Rectal smooth muscle tissue (tissue), 1 donor: ENCODE data around the gene SSBP2.
"Not testable (repeated sequence)": the region's sequence is repeated elsewhere in the genome, so short reads cannot be mapped to it uniquely, and the experiment has no call there.

Experiments used
- H3K27ac ChIP-seq: one replicate; pipeline ENCODE4 v1.7.0; 2013; ENCODE audit warnings: low read depth, low read length, inconsistent platforms
- H3K27me3 ChIP-seq: one replicate; pipeline ENCODE4 v1.7.0; 2013; ENCODE audit warnings: low read length; ENCODE audit not compliant: control insufficient read depth, insufficient read depth
- H3K36me3 ChIP-seq: one replicate; pipeline ENCODE4 v1.7.0; 2013; ENCODE audit warnings: low read length; ENCODE audit not compliant: control insufficient read depth, insufficient read depth
- H3K4me1 ChIP-seq: one replicate; pipeline ENCODE4 v1.7.0; 2013; ENCODE audit warnings: low read length; ENCODE audit not compliant: control insufficient read depth, insufficient read depth
- H3K4me3 ChIP-seq: one replicate; pipeline ENCODE4 v1.7.0; 2013; ENCODE audit warnings: low read length
- H3K9ac ChIP-seq: one replicate; pipeline ENCODE4 v1.7.0; 2013; ENCODE audit warnings: low read length

SSBP2 gene

GRCh38 chr5:81488862-81489261 is 262.0 kb downstream of the SSBP2 start:
- Histone ChIP-seq H3K36me3 (no peaks in the 10 kb centered on the region), H3K4me3 (no peak overlapping the region), H3K27ac (no peak overlapping the region)

GRCh38 chr5:81486711-81487110 is 264.2 kb downstream of the SSBP2 start:
- no peak overlapping the region for H3K9ac ChIP-seq
- H3K36me3 ChIP-seq: no peaks in the 10 kb centered on the region
- no peaks in the 10 kb centered on the region for H3K4me1 ChIP-seq
- no peaks in the 10 kb centered on the region for H3K27me3 ChIP-seq
- no peak overlapping the region for H3K27ac ChIP-seq
- H3K4me3 ChIP-seq: no peak overlapping the region

More at GRCh38 chr5:81488862-81489261, 262.0 kb downstream of the SSBP2 start:
- Histone ChIP-seq H3K9ac (no peak overlapping the region), H3K27me3 (no peaks in the 10 kb centered on the region), H3K4me1 (no peaks in the 10 kb centered on the region)

- no peaks in the 10 kb centered on the region for H3K27me3 ChIP-seq
- no peaks in the 10 kb centered on the region for H3K36me3 ChIP-seq
- no peak overlapping the region for H3K9ac ChIP-seq
- H3K4me1 ChIP-seq: no peaks in the 10 kb centered on the region
- H3K4me3 ChIP-seq: no peak overlapping the region
- H3K27ac ChIP-seq: no peak overlapping the region
These were observed 268.3 kb downstream of the SSBP2 start for GRCh38 chr5:81482595-81482994.

GRCh38 chr5:81473395-81473794 is 277.5 kb downstream of the SSBP2 start:
- not testable (repeated sequence) for H3K4me1 ChIP-seq, H3K9ac ChIP-seq, H3K4me3 ChIP-seq, H3K27me3 ChIP-seq, H3K27ac ChIP-seq
- H3K36me3 ChIP-seq: peaks cover 11% of the 10 kb centered on the region

GRCh38 chr5:81469676-81470075 is 281.2 kb downstream of the SSBP2 start:
- Histone ChIP-seq H3K36me3 (peaks cover 11% of the 10 kb centered on the region), H3K9ac (no peak overlapping the region), H3K4me3 (no peak overlapping the region), H3K27ac (no peak overlapping the region), H3K27me3 (no peaks in the 10 kb centered on the region), H3K4me1 (no peaks in the 10 kb centered on the region)

GRCh38 chr5:81450940-81451339 is 300.0 kb downstream of the SSBP2 start:
- H3K4me1 ChIP-seq: no peaks in the 10 kb centered on the region
- no peaks in the 10 kb centered on the region for H3K36me3 ChIP-seq
- no peak overlapping the region for H3K27ac ChIP-seq
- H3K4me3 ChIP-seq: no peak overlapping the region
- no peak overlapping the region for H3K9ac ChIP-seq
- no peaks in the 10 kb centered on the region for H3K27me3 ChIP-seq

- Histone ChIP-seq H3K4me1 (no peaks in the 10 kb centered on the region), H3K4me3 (no peak overlapping the region), H3K9ac (no peak overlapping the region), H3K27ac (no peak overlapping the region), H3K36me3 (no peaks in the 10 kb centered on the region), H3K27me3 (no peaks in the 10 kb centered on the region)
These were observed 315.9 kb downstream of the SSBP2 start for GRCh38 chr5:81435023-81435422.

GRCh38 chr5:81429985-81430384 is 320.9 kb downstream of the SSBP2 start:
- H3K27ac ChIP-seq: no peak overlapping the region
- H3K4me1 ChIP-seq: peaks cover 8% of the 10 kb centered on the region
- H3K27me3 ChIP-seq: no peaks in the 10 kb centered on the region
- H3K9ac ChIP-seq: no peak overlapping the region
- H3K4me3 ChIP-seq: no peak overlapping the region
- H3K36me3 ChIP-seq: no peaks in the 10 kb centered on the region

GRCh38 chr5:81429363-81429762 is 321.5 kb downstream of the SSBP2 start:
- H3K4me3 ChIP-seq: no peak overlapping the region

GRCh38 chr5:81428861-81429260 is 322.0 kb downstream of the SSBP2 start:
- H3K9ac ChIP-seq: no peak overlapping the region
- H3K4me3 ChIP-seq: no peak overlapping the region
- no peaks in the 10 kb centered on the region for H3K27me3 ChIP-seq
- no peak overlapping the region for H3K27ac ChIP-seq
- H3K36me3 ChIP-seq: no peaks in the 10 kb centered on the region
- peaks cover 8% of the 10 kb centered on the region for H3K4me1 ChIP-seq

More at GRCh38 chr5:81429363-81429762, 321.5 kb downstream of the SSBP2 start:
- H3K36me3 ChIP-seq: no peaks in the 10 kb centered on the region
- no peak overlapping the region for H3K9ac ChIP-seq
- H3K27me3 ChIP-seq: no peaks in the 10 kb centered on the region
- no peak overlapping the region for H3K27ac ChIP-seq
- peaks cover 8% of the 10 kb centered on the region for H3K4me1 ChIP-seq

- Histone ChIP-seq H3K9ac (no peak overlapping the region), H3K4me3 (no peak overlapping the region), H3K36me3 (no peaks in the 10 kb centered on the region), H3K27ac (no peak overlapping the region), H3K27me3 (no peaks in the 10 kb centered on the region), H3K4me1 (peaks cover 8% of the 10 kb centered on the region)
These were observed 322.5 kb downstream of the SSBP2 start for GRCh38 chr5:81428446-81428845.

- peaks cover 8% of the 10 kb centered on the region for H3K4me1 ChIP-seq
- no peaks in the 10 kb centered on the region for H3K27me3 ChIP-seq
- H3K9ac ChIP-seq: no peak overlapping the region
- H3K27ac ChIP-seq: no peak overlapping the region
- H3K36me3 ChIP-seq: no peaks in the 10 kb centered on the region
- H3K4me3 ChIP-seq: no peak overlapping the region
These were observed 323.3 kb downstream of the SSBP2 start for GRCh38 chr5:81427566-81427965.

GRCh38 chr5:81426359-81427030 is 324.4 kb downstream of the SSBP2 start:
- Histone ChIP-seq H3K27me3 (no peaks in the 10 kb centered on the region), H3K27ac (no peak overlapping the region), H3K4me3 (no peak overlapping the region), H3K36me3 (no peaks in the 10 kb centered on the region), H3K4me1 (peaks cover 8% of the 10 kb centered on the region), H3K9ac (no peak overlapping the region)
